Erythroblast (primary cell): Measurements from ENCODE around the gene INHBB.

Source experiments
- DNase-seq, 2 experiments: peaks; one replicate each; lab custom pipeline; 2025; lab: John Stamatoyannopoulos, UW
- GATA1 ChIP-seq: IDR thresholded peaks from 2 replicates; pipeline ENCODE4 v1.6.1; 2011; ENCODE audit warnings: low read depth, mild to moderate bottlenecking, control low read depth, low read length, moderate library complexity
- POLR2A ChIP-seq: IDR thresholded peaks from 2 replicates; pipeline ENCODE4 v1.6.1; 2011; ENCODE audit warnings: mild to moderate bottlenecking, low read length

Gene INHBB

GRCh38 chr2:120367649-120368048 lies 21.7 kb downstream of the INHBB start:
- DNase-seq: no peak
- TF ChIP-seq POLR2A (no peak), GATA1 (no peak)

- no peak for TF ChIP-seq POLR2A
Observed at GRCh38 chr2:120368086-120368485, 22.1 kb downstream of the INHBB start.

GRCh38 chr2:120369250-120369649 lies 23.3 kb downstream of the INHBB start:
- TF ChIP-seq POLR2A (no peak), GATA1 (no peak)
- no peak for DNase-seq

More at GRCh38 chr2:120368086-120368485, 22.1 kb downstream of the INHBB start:
- no peak for DNase-seq

- no peak for TF ChIP-seq POLR2A
- no peak for TF ChIP-seq GATA1
- no peak for DNase-seq
Observed at GRCh38 chr2:120371969-120372625, 26.2 kb downstream of the INHBB start.

- no peak for TF ChIP-seq GATA1
- no peak for TF ChIP-seq POLR2A
- no peak for DNase-seq
Observed at GRCh38 chr2:120372816-120373215, 26.9 kb downstream of the INHBB start.

- TF ChIP-seq GATA1 (no peak), POLR2A (no peak)
Observed at GRCh38 chr2:120373424-120373823, 27.5 kb downstream of the INHBB start.

GRCh38 chr2:120374821-120375220 lies 28.9 kb downstream of the INHBB start:
- TF ChIP-seq POLR2A: no peak
- TF ChIP-seq GATA1: no peak
- no peak for DNase-seq

More at GRCh38 chr2:120373424-120373823, 27.5 kb downstream of the INHBB start:
- DNase-seq: no peak

GRCh38 chr2:120375251-120376020 lies 29.5 kb downstream of the INHBB start:
- DNase-seq: no peak
- TF ChIP-seq POLR2A: no peak
- no peak for TF ChIP-seq GATA1

- TF ChIP-seq GATA1 (no peak), POLR2A (no peak)
- no peak for DNase-seq
Observed at GRCh38 chr2:120376101-120376500, 30.2 kb downstream of the INHBB start.

GRCh38 chr2:120376679-120377640 lies 31.0 kb downstream of the INHBB start:
- no peak for DNase-seq
- no peak for TF ChIP-seq POLR2A
- TF ChIP-seq GATA1: no peak

- no peak for DNase-seq
- TF ChIP-seq POLR2A: no peak
Observed at GRCh38 chr2:120378605-120379004, 32.7 kb downstream of the INHBB start.

- DNase-seq: no peak
- TF ChIP-seq GATA1 (no peak), POLR2A (no peak)
Observed at GRCh38 chr2:120379916-120380893, 34.3 kb downstream of the INHBB start.

- no peak for DNase-seq
- no peak for TF ChIP-seq POLR2A
- no peak for TF ChIP-seq GATA1
Observed at GRCh38 chr2:120381192-120381591, 35.3 kb downstream of the INHBB start.
